Brain microvascular endothelial cell (primary cell): Measurements from ENCODE around the gene WWOX.

ENCODE experiments used
- DNase-seq: peaks from one replicate; pipeline ENCODE4 v3.0.0-alpha.2; 2020
- H3K27ac ChIP-seq: fragments of 250-450 bp; sonication (Bioruptor Pico); 2 replicates; pipeline ENCODE4 v1.5.1; 2020; ENCODE audit warnings: mild to moderate bottlenecking, moderate library complexity
- H3K27me3 ChIP-seq: fragments of 250-450 bp; sonication (Bioruptor Pico); replicated peaks from 2 replicates; pipeline ENCODE4 v1.5.1; 2020; ENCODE audit warnings: mild to moderate bottlenecking
- H3K36me3 ChIP-seq: fragments of 250-450 bp; sonication (Bioruptor Pico); replicated peaks from 2 replicates; pipeline ENCODE4 v1.5.1; 2020; ENCODE audit warnings: mild to moderate bottlenecking
- H3K4me3 ChIP-seq: 2 replicates; pipeline ENCODE4 v1.5.1; 2011; ENCODE audit warnings: low read depth, mild to moderate bottlenecking, control low read depth, low read length, moderate library complexity
- in situ Hi-C: cut with HindIII; loops from 2 replicates; pipeline ENCODE4 v1.10.0; 2017; ENCODE audit warnings: low sequenced_read_pairs, low pct_ligation_motif_present
- TF ChIP-seq, protein P1 (sequence below): IDR thresholded peaks from 2 replicates; pipeline ENCODE4 v1.5.1; 2011; ENCODE audit warnings: low read depth, mild to moderate bottlenecking, moderate library complexity, low read length, control low read depth, inconsistent platforms; ENCODE audit errors: missing control alignments

Gene WWOX

DNA sequence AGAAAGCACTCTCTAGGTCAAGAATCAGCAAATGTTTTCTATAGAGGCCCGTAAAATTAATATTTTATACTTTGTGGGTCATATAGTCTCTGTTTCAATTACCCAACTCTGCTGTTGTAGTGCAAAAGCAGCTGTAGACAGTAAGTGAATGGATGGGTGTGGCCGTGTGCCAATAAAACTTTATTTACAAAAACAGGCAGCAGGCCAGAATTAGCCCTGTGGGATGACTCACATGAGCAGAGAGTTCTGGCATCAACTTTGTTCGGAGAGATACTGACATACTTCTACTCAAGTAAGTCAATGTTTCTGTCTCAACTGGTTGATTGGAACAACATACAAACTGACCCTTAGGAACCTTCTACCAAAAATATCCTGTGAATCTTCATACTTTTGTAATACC is 884.9 kb downstream of the WWOX start:
- TF ChIP-seq, protein P1, sequence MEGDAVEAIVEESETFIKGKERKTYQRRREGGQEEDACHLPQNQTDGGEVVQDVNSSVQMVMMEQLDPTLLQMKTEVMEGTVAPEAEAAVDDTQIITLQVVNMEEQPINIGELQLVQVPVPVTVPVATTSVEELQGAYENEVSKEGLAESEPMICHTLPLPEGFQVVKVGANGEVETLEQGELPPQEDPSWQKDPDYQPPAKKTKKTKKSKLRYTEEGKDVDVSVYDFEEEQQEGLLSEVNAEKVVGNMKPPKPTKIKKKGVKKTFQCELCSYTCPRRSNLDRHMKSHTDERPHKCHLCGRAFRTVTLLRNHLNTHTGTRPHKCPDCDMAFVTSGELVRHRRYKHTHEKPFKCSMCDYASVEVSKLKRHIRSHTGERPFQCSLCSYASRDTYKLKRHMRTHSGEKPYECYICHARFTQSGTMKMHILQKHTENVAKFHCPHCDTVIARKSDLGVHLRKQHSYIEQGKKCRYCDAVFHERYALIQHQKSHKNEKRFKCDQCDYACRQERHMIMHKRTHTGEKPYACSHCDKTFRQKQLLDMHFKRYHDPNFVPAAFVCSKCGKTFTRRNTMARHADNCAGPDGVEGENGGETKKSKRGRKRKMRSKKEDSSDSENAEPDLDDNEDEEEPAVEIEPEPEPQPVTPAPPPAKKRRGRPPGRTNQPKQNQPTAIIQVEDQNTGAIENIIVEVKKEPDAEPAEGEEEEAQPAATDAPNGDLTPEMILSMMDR = no peak
- in situ Hi-C loops = no loop called here
- no peak overlapping the region for H3K27ac ChIP-seq
- DNase-seq = no peak
- no peaks in the 10 kb centered on the region for H3K27me3 ChIP-seq
- H3K36me3 ChIP-seq = no peaks in the 10 kb centered on the region
- H3K4me3 ChIP-seq = no peak overlapping the region

DNA sequence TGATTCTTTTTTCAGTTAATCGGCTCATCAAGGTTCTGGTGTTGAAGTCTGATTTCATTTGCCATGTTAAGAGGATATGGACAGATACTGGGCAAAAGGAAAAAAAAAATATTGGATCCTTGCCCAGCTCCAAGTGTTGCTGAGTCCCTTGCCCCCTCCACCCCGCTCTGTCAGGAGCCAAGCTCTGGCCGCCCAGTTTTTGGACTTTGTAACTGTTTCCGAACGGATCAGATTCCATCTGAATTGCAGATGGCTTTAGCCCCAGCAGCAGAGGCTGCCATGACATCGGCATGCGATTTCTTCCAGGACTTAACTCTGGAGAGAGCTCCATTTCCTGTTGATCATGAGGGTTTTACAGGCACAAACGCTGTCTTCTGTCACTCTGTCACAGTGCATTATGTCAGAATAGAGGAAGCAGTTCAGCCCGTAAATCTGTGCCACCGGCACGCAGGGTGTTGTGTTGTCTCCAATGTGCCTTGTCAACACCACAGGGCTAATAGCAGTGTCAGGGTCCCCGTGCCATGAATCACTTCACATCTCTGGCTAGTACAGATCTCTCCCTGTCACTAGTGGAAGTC is 885.5 kb downstream of the WWOX start:
- Histone ChIP-seq H3K27ac (no peak overlapping the region), H3K27me3 (no peaks in the 10 kb centered on the region), H3K36me3 (no peaks in the 10 kb centered on the region), H3K4me3 (no peak overlapping the region)
- no peak for DNase-seq
- in situ Hi-C loops = no loop called here
- TF ChIP-seq, protein P1 = no peak

DNA sequence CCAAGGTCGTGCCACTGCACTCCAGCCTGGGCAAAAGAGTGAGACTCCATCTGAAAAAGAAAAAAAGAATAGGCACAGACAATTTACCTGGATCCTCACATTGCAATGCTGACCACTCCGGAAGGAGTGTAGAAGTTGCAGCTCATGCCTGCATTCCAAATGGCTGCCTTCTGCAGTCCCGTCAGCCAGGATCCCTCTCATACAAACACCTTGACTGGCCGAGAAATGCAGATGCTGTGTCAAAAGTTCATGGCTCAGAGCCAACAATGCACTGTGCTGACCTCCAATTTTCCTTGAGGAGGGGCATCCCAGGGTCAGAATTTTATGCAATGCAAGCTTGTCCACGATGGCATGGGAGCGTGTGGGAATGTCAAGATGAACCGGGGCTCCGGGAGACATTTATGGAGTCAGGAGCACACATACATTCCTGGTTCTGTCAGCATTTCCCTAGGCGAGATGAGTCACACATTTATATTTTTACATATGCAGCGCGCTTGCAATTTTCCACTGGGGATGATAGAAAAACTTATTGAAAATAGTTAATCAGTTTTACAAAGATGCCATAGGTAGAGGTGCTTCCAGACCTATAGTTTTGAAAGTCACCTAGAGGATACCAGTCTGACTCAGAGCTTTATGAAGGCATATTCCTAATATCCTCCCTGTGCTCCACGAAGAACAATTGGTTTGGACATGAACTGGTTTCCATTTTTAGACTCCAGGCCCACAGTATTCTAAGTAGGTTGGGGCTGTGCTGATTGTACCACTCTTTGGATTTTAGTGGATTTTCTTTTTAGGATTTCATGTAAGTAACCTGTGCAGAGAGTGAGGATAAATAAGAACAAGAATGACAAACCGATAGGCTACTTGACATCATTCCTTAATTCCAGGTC is 886.5 kb downstream of the WWOX start:
- in situ Hi-C loops = no loop called here
- peak; percentile 2 for DNase-seq
- H3K4me3 ChIP-seq = no peak overlapping the region
- no peak overlapping the region for H3K27ac ChIP-seq
- no peaks in the 10 kb centered on the region for H3K36me3 ChIP-seq
- H3K27me3 ChIP-seq = no peaks in the 10 kb centered on the region
- TF ChIP-seq, protein P1 = no peak

DNA sequence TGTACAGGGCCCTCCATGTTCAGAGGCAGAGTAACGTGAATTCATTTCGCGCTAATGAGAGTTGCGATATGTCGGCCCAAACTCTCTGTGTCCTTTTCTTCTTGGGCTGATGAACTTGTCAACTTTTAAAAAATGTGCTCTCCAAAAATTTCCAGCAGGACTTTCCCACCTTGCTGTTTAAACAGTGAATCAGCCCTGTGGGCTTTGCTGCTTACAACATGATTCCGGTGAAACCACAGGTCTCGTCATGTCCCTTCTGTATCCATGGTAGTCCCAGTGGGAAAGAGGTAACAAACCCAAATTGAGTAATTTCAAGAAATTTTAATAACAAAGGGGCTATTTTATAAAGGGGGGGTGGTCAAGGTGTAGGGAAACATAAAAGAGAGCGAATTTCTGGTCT is 888.2 kb downstream of the WWOX start:
- Histone ChIP-seq H3K4me3 (no peak overlapping the region), H3K36me3 (no peaks in the 10 kb centered on the region), H3K27ac (no peak overlapping the region), H3K27me3 (no peaks in the 10 kb centered on the region)
- in situ Hi-C loops = no loop called here
- TF ChIP-seq, protein P1 = no peak
- no peak for DNase-seq

DNA sequence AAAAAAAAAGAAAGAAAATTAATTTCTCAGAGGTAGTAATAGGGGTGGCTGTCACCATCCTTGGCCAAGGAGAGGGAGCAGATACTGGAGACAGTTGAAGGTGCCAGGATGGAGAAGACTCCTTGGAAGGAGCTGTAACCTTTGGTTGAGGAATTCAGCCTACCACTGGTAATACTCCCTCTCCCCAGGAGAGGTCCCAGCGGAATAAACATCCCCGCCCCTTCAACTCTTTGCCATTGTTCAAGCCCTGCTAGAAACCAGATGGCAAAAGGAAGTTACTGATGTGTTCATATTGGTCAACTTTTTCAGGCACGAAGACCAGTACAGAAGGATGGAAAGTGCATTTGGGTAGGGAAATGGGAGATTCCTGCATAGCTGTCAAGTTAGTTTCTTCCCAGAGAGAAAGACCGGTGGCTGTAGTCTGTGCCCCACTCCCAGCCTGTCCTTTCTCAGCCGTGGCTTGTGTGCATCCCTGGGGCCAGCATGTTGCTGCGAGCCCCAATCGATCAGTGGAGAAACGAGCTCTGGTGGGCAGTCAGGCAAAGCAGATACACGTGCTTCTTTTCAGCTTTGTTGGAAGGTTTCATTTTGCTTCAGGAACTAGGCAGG is 889.0 kb downstream of the WWOX start:
- Histone ChIP-seq H3K36me3 (no peaks in the 10 kb centered on the region), H3K27ac (no peak overlapping the region), H3K27me3 (no peaks in the 10 kb centered on the region), H3K4me3 (no peak overlapping the region)
- in situ Hi-C loops = no loop called here
- DNase-seq = no peak
- TF ChIP-seq, protein P1 = no peak
